ENCODE measurements around the gene APLP2. TPM values are rescaled to one million over a fixed set of nuclear protein-coding genes. Genes with fewer than 3 reads are reported as not detected.

Gene APLP2
- total and polyA plus RNA-seq, 4 donors = 190 to 337 (median 233) TPM

DNA sequence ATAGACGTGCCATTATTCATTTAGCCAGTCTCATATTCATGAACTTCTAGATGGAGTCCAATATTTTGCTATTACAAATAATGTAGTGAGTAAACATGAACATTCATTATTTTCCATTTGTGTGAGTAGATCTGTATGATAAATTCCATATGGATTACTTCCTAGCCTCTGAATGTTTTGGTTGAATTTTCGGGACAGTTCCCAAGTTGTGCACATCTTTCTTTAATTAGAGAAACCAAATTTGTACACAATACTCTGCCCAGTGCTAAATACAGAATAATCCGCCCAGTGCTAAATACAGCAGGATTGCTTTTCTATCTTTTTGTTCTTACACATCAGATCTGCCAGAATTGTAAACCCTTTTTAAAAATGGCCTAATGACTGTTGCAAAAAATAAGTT, 17.1 kb upstream of the APLP2 start:
- 85% methylated on average over 3 of the region's 3 CpGs for WGBS
- H3K4me3 ChIP-seq (ENCODE audit: low read depth in 1 of 3, low read length in 3 of 3) = no peak overlapping the region
- TF ChIP-seq, protein P1, sequence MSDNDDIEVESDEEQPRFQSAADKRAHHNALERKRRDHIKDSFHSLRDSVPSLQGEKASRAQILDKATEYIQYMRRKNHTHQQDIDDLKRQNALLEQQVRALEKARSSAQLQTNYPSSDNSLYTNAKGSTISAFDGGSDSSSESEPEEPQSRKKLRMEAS (IDR thresholded peaks at IDR 0.05) = no peak
- no peak for TF ChIP-seq RAD21 (IDR thresholded peaks at IDR 0.05)
- TF ChIP-seq SP1 (IDR thresholded peaks at IDR 0.05) = no peak
- TF ChIP-seq HNF4A (conservative IDR thresholded peaks at IDR 0.05) = no peak
- TF ChIP-seq GABPA (IDR thresholded peaks at IDR 0.05 in 1 of 2, conservative IDR thresholded peaks at IDR 0.05 in 1 of 2) = no peak
- no peak for TF ChIP-seq JUND (IDR thresholded peaks at IDR 0.05)
- no peak for TF ChIP-seq FOXA1 (IDR thresholded peaks at IDR 0.05)
- TF ChIP-seq TAF1 (conservative IDR thresholded peaks at IDR 0.05) = no peak
- TF ChIP-seq, protein P2, sequence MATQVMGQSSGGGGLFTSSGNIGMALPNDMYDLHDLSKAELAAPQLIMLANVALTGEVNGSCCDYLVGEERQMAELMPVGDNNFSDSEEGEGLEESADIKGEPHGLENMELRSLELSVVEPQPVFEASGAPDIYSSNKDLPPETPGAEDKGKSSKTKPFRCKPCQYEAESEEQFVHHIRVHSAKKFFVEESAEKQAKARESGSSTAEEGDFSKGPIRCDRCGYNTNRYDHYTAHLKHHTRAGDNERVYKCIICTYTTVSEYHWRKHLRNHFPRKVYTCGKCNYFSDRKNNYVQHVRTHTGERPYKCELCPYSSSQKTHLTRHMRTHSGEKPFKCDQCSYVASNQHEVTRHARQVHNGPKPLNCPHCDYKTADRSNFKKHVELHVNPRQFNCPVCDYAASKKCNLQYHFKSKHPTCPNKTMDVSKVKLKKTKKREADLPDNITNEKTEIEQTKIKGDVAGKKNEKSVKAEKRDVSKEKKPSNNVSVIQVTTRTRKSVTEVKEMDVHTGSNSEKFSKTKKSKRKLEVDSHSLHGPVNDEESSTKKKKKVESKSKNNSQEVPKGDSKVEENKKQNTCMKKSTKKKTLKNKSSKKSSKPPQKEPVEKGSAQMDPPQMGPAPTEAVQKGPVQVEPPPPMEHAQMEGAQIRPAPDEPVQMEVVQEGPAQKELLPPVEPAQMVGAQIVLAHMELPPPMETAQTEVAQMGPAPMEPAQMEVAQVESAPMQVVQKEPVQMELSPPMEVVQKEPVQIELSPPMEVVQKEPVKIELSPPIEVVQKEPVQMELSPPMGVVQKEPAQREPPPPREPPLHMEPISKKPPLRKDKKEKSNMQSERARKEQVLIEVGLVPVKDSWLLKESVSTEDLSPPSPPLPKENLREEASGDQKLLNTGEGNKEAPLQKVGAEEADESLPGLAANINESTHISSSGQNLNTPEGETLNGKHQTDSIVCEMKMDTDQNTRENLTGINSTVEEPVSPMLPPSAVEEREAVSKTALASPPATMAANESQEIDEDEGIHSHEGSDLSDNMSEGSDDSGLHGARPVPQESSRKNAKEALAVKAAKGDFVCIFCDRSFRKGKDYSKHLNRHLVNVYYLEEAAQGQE (IDR thresholded peaks at IDR 0.05) = no peak
- TF ChIP-seq, protein P3, sequence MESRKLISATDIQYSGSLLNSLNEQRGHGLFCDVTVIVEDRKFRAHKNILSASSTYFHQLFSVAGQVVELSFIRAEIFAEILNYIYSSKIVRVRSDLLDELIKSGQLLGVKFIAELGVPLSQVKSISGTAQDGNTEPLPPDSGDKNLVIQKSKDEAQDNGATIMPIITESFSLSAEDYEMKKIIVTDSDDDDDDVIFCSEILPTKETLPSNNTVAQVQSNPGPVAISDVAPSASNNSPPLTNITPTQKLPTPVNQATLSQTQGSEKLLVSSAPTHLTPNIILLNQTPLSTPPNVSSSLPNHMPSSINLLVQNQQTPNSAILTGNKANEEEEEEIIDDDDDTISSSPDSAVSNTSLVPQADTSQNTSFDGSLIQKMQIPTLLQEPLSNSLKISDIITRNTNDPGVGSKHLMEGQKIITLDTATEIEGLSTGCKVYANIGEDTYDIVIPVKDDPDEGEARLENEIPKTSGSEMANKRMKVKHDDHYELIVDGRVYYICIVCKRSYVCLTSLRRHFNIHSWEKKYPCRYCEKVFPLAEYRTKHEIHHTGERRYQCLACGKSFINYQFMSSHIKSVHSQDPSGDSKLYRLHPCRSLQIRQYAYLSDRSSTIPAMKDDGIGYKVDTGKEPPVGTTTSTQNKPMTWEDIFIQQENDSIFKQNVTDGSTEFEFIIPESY (IDR thresholded peaks at IDR 0.05) = no peak
- TF ChIP-seq, protein P4, sequence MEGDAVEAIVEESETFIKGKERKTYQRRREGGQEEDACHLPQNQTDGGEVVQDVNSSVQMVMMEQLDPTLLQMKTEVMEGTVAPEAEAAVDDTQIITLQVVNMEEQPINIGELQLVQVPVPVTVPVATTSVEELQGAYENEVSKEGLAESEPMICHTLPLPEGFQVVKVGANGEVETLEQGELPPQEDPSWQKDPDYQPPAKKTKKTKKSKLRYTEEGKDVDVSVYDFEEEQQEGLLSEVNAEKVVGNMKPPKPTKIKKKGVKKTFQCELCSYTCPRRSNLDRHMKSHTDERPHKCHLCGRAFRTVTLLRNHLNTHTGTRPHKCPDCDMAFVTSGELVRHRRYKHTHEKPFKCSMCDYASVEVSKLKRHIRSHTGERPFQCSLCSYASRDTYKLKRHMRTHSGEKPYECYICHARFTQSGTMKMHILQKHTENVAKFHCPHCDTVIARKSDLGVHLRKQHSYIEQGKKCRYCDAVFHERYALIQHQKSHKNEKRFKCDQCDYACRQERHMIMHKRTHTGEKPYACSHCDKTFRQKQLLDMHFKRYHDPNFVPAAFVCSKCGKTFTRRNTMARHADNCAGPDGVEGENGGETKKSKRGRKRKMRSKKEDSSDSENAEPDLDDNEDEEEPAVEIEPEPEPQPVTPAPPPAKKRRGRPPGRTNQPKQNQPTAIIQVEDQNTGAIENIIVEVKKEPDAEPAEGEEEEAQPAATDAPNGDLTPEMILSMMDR (IDR thresholded peaks at IDR 0.05; ENCODE audit: low read depth, low read length, missing input control) = no peak
- peaks cover 0 to 2% (median 1%) of the 10 kb centered on the region in 4 donors for H3K9me3 ChIP-seq (ENCODE audit: control insufficient read depth in 4 of 4, low read length in 3 of 4)
- H3K4me1 ChIP-seq (ENCODE audit: control insufficient read depth in 4 of 4, insufficient read depth in 4 of 4, low read length in 3 of 4) = no peaks in the 10 kb centered on the region
- no peak overlapping the region for H3K9ac ChIP-seq (ENCODE audit: low read depth in 1 of 2, low read length in 2 of 2)
- H3K27ac ChIP-seq (ENCODE audit: low read depth in 1 of 2, low read length in 2 of 2) = no peak overlapping the region
- no peaks in the 10 kb centered on the region for H3K36me3 ChIP-seq (ENCODE audit: control insufficient read depth in 4 of 4, insufficient read depth in 3 of 4, low read depth in 1 of 4, low read length in 3 of 4)
- H3K27me3 ChIP-seq (ENCODE audit: control insufficient read depth in 4 of 4, insufficient read depth in 4 of 4, low read length in 3 of 4) = no peaks in the 10 kb centered on the region
- no peak for DNase-seq (ENCODE audit: low spot score)

DNA sequence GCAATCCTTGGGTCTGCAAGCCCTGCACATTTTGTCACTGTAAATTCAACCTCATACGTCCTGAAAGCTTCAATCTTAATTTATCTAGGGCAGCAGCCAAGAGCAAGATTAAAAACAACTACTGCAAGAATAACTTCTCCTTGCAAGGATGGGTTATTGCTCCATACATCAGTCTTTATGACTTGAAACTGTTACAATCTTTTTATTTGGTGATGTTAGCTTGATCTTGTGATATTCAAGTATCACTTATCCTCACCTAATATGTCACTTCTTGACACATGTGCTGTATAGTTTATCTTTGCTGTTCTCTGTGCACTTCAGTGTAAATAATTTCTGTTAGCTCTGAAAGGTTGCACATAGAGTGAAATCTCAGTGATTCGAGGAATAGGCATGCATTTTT, 14.7 kb upstream of the APLP2 start:
- TF ChIP-seq, protein P4 (IDR thresholded peaks at IDR 0.05; ENCODE audit: low read depth, low read length, missing input control) = no peak
- TF ChIP-seq RXRA (IDR thresholded peaks at IDR 0.05) = no peak
- TF ChIP-seq, protein P5, sequence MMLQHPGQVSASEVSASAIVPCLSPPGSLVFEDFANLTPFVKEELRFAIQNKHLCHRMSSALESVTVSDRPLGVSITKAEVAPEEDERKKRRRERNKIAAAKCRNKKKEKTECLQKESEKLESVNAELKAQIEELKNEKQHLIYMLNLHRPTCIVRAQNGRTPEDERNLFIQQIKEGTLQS (IDR thresholded peaks at IDR 0.05) = no peak
- TF ChIP-seq, protein P3 (IDR thresholded peaks at IDR 0.05) = no peak
- TF ChIP-seq SP1 (IDR thresholded peaks at IDR 0.05) = no peak
- TF ChIP-seq YY1 (IDR thresholded peaks at IDR 0.05) = no peak
- TF ChIP-seq RAD21 (IDR thresholded peaks at IDR 0.05) = no peak
- no peak for TF ChIP-seq FOXA1 (IDR thresholded peaks at IDR 0.05)
- Histone ChIP-seq H3K9ac (ENCODE audit: low read depth in 1 of 2, low read length in 2 of 2) (no peak overlapping the region), H3K27ac (ENCODE audit: low read depth in 1 of 2, low read length in 2 of 2) (no peak overlapping the region), H3K4me1 (ENCODE audit: control insufficient read depth in 4 of 4, insufficient read depth in 4 of 4, low read length in 3 of 4) (no peaks in the 10 kb centered on the region), H3K36me3 (ENCODE audit: control insufficient read depth in 4 of 4, insufficient read depth in 3 of 4, low read depth in 1 of 4, low read length in 3 of 4) (no peaks in the 10 kb centered on the region), H3K27me3 (ENCODE audit: control insufficient read depth in 4 of 4, insufficient read depth in 4 of 4, low read length in 3 of 4) (no peaks in the 10 kb centered on the region), H3K4me3 (ENCODE audit: low read depth in 1 of 3, low read length in 3 of 3) (no peak overlapping the region), H3K9me3 (ENCODE audit: control insufficient read depth in 4 of 4, low read length in 3 of 4) (peaks cover 0 to 2% (median 1%) of the 10 kb centered on the region in 4 donors)
- DNase-seq (ENCODE audit: low spot score) = no peak
- 57% methylated on average over 2 of the region's 2 CpGs for WGBS
